HepG2 (cell line): ENCODE data around the gene TRIM28. TPM values are rescaled to one million over a fixed set of nuclear protein-coding genes. Genes with fewer than 3 reads are reported as not detected.
A peak's percentile ranks its signal among the peaks of the same experiment; 100 is the strongest.

Experiments used
- ADNP ChIP-seq: sonication (generic); formaldehyde crosslinking; IDR thresholded peaks from 2 replicates; pipeline ENCODE4 v1.4.0; 2020; ENCODE audit warnings: missing genetic modification reagents
- AHDC1 ChIP-seq: sonication (generic); formaldehyde crosslinking; IDR thresholded peaks from 2 replicates; pipeline ENCODE4 v1.5.1; 2020; ENCODE audit warnings: mild to moderate bottlenecking, missing genetic modification reagents, borderline replicate concordance
- ATM ChIP-seq: fragments of 450-650 bp; IDR thresholded peaks from 2 replicates; pipeline ENCODE4 v1.7.1; 2017; ENCODE audit warnings: mild to moderate bottlenecking, borderline replicate concordance
- IRF9 ChIP-seq: sonication (generic); formaldehyde crosslinking; IDR thresholded peaks from 2 replicates; pipeline ENCODE4 v1.8.0; 2022; ENCODE audit warnings: missing genetic modification reagents, mild to moderate bottlenecking, borderline replicate concordance
- SP2 ChIP-seq: sonication (generic); formaldehyde crosslinking; IDR thresholded peaks from 2 replicates; pipeline ENCODE4 v1.5.1; 2020; ENCODE audit warnings: mild to moderate bottlenecking, missing genetic modification reagents
- SP5 ChIP-seq: IDR thresholded peaks from 2 replicates; pipeline ENCODE4 v1.6.1; 2016; ENCODE audit warnings: low read depth, borderline replicate concordance
- ZMYM2 ChIP-seq: sonication (generic); formaldehyde crosslinking; IDR thresholded peaks from 2 replicates; pipeline ENCODE4 v1.8.0; 2022; ENCODE audit warnings: mild to moderate bottlenecking, missing genetic modification reagents
- ZNF101 ChIP-seq: sonication (generic); formaldehyde crosslinking; IDR thresholded peaks from 2 replicates; pipeline ENCODE4 v1.4.0; 2020; ENCODE audit warnings: mild to moderate bottlenecking, low read depth, missing genetic modification reagents, borderline replicate concordance
- ZNF205 ChIP-seq: IDR thresholded peaks from 2 replicates; pipeline ENCODE4 v1.6.1; 2018; ENCODE audit warnings: missing biosample characterization, missing genetic modification reagents
- ZNF263 ChIP-seq: sonication (generic); formaldehyde crosslinking; IDR thresholded peaks from 2 replicates; pipeline ENCODE4 v1.4.0; 2020; ENCODE audit warnings: missing genetic modification reagents
- ZNF597 ChIP-seq: sonication (generic); formaldehyde crosslinking; IDR thresholded peaks from 2 replicates; pipeline ENCODE4 v1.5.0; 2020; ENCODE audit warnings: missing genetic modification reagents
- ZNF775 ChIP-seq: sonication (generic); formaldehyde crosslinking; IDR thresholded peaks from 2 replicates; pipeline ENCODE4 v1.4.0; 2020; ENCODE audit warnings: missing genetic modification reagents, mild to moderate bottlenecking, moderate library complexity, borderline replicate concordance
- ZNF850 ChIP-seq: sonication (generic); formaldehyde crosslinking; conservative IDR thresholded peaks from 2 replicates; pipeline ENCODE4 v1.9.0; 2021; ENCODE audit warnings: mild to moderate bottlenecking, missing genetic modification reagents
- polyA plus RNA-seq, 8 experiments: library from polyadenylated mRNA; depleted of rRNA in 3 of 8; stranded (reverse) in 7 of 8; unstranded in 1 of 8; fragments of >200 nt; fragmentation: Illumina TruSeq in 4 of 8; extraction: Trizol in 4 of 8; gene quantifications; 2 replicates each; pipeline versions ENCODE4 v1.2.1 to v1.2.3, GENCODE V29; 2011 to 2016; ENCODE audit warnings: low read depth in 4 of 8, missing spikeins in 1 of 8, mixed read lengths in 1 of 8; ENCODE audit not compliant: insufficient read depth in 1 of 8
- total RNA-seq, 5 experiments: library from RNA; depleted of rRNA; stranded (reverse); fragments of >200 nt; fragmentation: Illumina TruSeq; extraction: Trizol; gene quantifications; 2 replicates each; pipeline ENCODE4 v1.2.3, GENCODE V29; 2016; ENCODE audit warnings: low read depth in 1 of 5
- TF ChIP-seq, protein P1 (sequence below): sonication (generic); formaldehyde crosslinking; IDR thresholded peaks from 2 replicates; pipeline ENCODE4 v1.9.0; 2021; ENCODE audit warnings: missing genetic modification reagents, borderline replicate concordance
- TF ChIP-seq, protein P2 (sequence below): sonication (generic); formaldehyde crosslinking; IDR thresholded peaks from 2 replicates; pipeline ENCODE4 v1.9.0; 2021; ENCODE audit warnings: missing genetic modification reagents, mild to moderate bottlenecking, borderline replicate concordance

The TRIM28 gene
- total and polyA plus RNA-seq, 2 of the 13 experiments (the other 11 are each of a cell fraction or from before 2014, with no cell fraction given) = 361 to 439 TPM

GRCh38 chr19:58572818-58573657 is 29.2 kb downstream of the TRIM28 start, which contains the start of gene MZF1 (continued):
- no peak for TF ChIP-seq ZNF850
- TF ChIP-seq, protein P1, sequence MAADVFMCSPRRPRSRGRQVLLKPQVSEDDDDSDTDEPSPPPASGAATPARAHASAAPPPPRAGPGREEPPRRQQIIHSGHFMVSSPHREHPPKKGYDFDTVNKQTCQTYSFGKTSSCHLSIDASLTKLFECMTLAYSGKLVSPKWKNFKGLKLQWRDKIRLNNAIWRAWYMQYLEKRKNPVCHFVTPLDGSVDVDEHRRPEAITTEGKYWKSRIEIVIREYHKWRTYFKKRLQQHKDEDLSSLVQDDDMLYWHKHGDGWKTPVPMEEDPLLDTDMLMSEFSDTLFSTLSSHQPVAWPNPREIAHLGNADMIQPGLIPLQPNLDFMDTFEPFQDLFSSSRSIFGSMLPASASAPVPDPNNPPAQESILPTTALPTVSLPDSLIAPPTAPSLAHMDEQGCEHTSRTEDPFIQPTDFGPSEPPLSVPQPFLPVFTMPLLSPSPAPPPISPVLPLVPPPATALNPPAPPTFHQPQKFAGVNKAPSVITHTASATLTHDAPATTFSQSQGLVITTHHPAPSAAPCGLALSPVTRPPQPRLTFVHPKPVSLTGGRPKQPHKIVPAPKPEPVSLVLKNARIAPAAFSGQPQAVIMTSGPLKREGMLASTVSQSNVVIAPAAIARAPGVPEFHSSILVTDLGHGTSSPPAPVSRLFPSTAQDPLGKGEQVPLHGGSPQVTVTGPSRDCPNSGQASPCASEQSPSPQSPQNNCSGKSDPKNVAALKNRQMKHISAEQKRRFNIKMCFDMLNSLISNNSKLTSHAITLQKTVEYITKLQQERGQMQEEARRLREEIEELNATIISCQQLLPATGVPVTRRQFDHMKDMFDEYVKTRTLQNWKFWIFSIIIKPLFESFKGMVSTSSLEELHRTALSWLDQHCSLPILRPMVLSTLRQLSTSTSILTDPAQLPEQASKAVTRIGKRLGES (CRISPR knock-in tag) = no peak
- no peak for TF ChIP-seq ATM
- peak; percentile 88 for TF ChIP-seq SP2 (CRISPR knock-in tag)
- peak; percentile 53; the same call in 1 of the 2 replicates for TF ChIP-seq ZNF205 (CRISPR knock-in tag)
- TF ChIP-seq, protein P2, sequence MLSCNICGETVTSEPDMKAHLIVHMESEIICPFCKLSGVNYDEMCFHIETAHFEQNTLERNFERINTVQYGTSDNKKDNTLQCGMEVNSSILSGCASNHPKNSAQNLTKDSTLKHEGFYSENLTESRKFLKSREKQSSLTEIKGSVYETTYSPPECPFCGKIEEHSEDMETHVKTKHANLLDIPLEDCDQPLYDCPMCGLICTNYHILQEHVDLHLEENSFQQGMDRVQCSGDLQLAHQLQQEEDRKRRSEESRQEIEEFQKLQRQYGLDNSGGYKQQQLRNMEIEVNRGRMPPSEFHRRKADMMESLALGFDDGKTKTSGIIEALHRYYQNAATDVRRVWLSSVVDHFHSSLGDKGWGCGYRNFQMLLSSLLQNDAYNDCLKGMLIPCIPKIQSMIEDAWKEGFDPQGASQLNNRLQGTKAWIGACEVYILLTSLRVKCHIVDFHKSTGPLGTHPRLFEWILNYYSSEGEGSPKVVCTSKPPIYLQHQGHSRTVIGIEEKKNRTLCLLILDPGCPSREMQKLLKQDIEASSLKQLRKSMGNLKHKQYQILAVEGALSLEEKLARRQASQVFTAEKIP (CRISPR knock-in tag) = no peak
- TF ChIP-seq AHDC1 (CRISPR knock-in tag) = no peak
- no peak for TF ChIP-seq ZNF775 (CRISPR knock-in tag)
- no peak for TF ChIP-seq ZNF101 (CRISPR knock-in tag)
- TF ChIP-seq ZNF597 = no peak
- peak; percentile 41; the same call in 1 of the 2 replicates for TF ChIP-seq IRF9 (CRISPR knock-in tag)
- TF ChIP-seq ZMYM2 (CRISPR knock-in tag) = no peak
- no peak for TF ChIP-seq ADNP
- peak; percentile 54; the same call in 1 of the 2 replicates for TF ChIP-seq SP5
- no peak for TF ChIP-seq ZNF263 (CRISPR knock-in tag)
